ENCODE results near the gene BSN. TPM values are rescaled to one million over a fixed set of nuclear protein-coding genes. Genes with fewer than 3 reads are reported as not detected.

BSN gene
- total RNA-seq, 1 donor, result 0.27 TPM

- DNase-seq (ENCODE audit: low read depth), result peak; percentile 20
- no peak for TF ChIP-seq CTCF (IDR thresholded peaks at IDR 0.05; ENCODE audit: insufficient read depth, low read length)
- peak overlapping the region; percentile 83 for H3K4me3 ChIP-seq (ENCODE audit: low read depth, low read length)
Observed at GRCh38 chr3:49554633-49555265, 472 bp downstream of the BSN start.

- DNase-seq (ENCODE audit: low read depth), result no peak
- no peak overlapping the region for H3K4me3 ChIP-seq (ENCODE audit: low read depth, low read length)
- no peak for TF ChIP-seq CTCF (IDR thresholded peaks at IDR 0.05; ENCODE audit: insufficient read depth, low read length)
Observed at GRCh38 chr3:49556500-49557275, 2.4 kb downstream of the BSN start.

- TF ChIP-seq CTCF (IDR thresholded peaks at IDR 0.05; ENCODE audit: insufficient read depth, low read length), result no peak
- DNase-seq (ENCODE audit: low read depth), result no peak
- H3K4me3 ChIP-seq (ENCODE audit: low read depth, low read length), result no peak overlapping the region
Observed at GRCh38 chr3:49563040-49563578, 8.8 kb downstream of the BSN start.

GRCh38 chr3:49563766-49564165 is 9.5 kb downstream of the BSN start:
- no peak for TF ChIP-seq CTCF (IDR thresholded peaks at IDR 0.05; ENCODE audit: insufficient read depth, low read length)
- DNase-seq (ENCODE audit: low read depth), result no peak
- no peak overlapping the region for H3K4me3 ChIP-seq (ENCODE audit: low read depth, low read length)

GRCh38 chr3:49566312-49566711 is 12.0 kb downstream of the BSN start:
- peak; percentile 10 for DNase-seq (ENCODE audit: low read depth)
- H3K4me3 ChIP-seq (ENCODE audit: low read depth, low read length), result no peak overlapping the region
- TF ChIP-seq CTCF (IDR thresholded peaks at IDR 0.05; ENCODE audit: insufficient read depth, low read length), result peak; percentile 36

GRCh38 chr3:49567406-49567805 is 13.1 kb downstream of the BSN start:
- no peak for TF ChIP-seq CTCF (IDR thresholded peaks at IDR 0.05; ENCODE audit: insufficient read depth, low read length)
- no peak for DNase-seq (ENCODE audit: low read depth)
- no peak overlapping the region for H3K4me3 ChIP-seq (ENCODE audit: low read depth, low read length)
